GM12878 (cell line): ENCODE results near the gene RINL. TPM values are rescaled to one million over a fixed set of nuclear protein-coding genes. Genes with fewer than 3 reads are reported as not detected.

ENCODE experiments used
- ATAC-seq: fragments of 200-7000 bp; cut with Tn5 transposase; 3 replicates; pipeline ENCODE4 v1.9.1; 2020; ENCODE audit warnings: mild to moderate bottlenecking, moderate library complexity
- BruUV-seq: library from RNA; stranded (reverse); fragments of 400-500 nt; replicated peaks from 2 replicates; lab custom pipeline; 2021; lab: Mats Ljungman, UMichigan
- CTCF ChIA-PET: fragments of 300-600 bp; sonication (Branson Sonifier 250); formaldehyde crosslinking; extraction: SDS; loops from one replicate; lab custom pipeline; 2021; ENCODE audit warnings: inconsistent platforms; lab: Yijun Ruan, JAX
- POLR2A ChIA-PET: fragments of 350-600 bp; formaldehyde crosslinking; extraction: SDS; loops from one replicate; lab custom pipeline; 2021; ENCODE audit warnings: inconsistent platforms; lab: Charles Lee
- RAD21 ChIA-PET: fragments of 300-600 bp; sonication (Branson Sonifier 250); formaldehyde crosslinking; loops from one replicate; lab custom pipeline; 2023; ENCODE audit warnings: antibody characterized with exemption; ENCODE audit not compliant: unreplicated experiment; lab: Charles Lee
- SMC1A ChIA-PET: fragments of 300-600 bp; sonication (Branson Sonifier 250); formaldehyde crosslinking; loops from one replicate; lab custom pipeline; 2023; ENCODE audit not compliant: unreplicated experiment, uncharacterized antibody; lab: Charles Lee
- DNase-seq: peaks from one replicate; pipeline ENCODE4 v3.0.0-alpha.2; 2011; ENCODE audit warnings: low read depth, low spot score
- FAIRE-seq: peaks from 3 replicates; lab custom pipeline; 2011; peaks lifted over from hg19 to GRCh38; lab: Jason Lieb, UNC
- H2AFZ ChIP-seq: 2 replicates; pipeline ENCODE4 v1.6.0; 2011; ENCODE audit warnings: low read depth, low read length, control low read depth; ENCODE audit not compliant: control insufficient read depth
- H3K27ac ChIP-seq: 2 replicates; pipeline ENCODE4 v1.5.1; 2011; ENCODE audit warnings: control low read depth; ENCODE audit not compliant: control insufficient read depth, insufficient read depth
- H3K27me3 ChIP-seq, 2 experiments: replicated peaks in 1 of 2; 2 replicates each; pipeline versions ENCODE4 v1.6.0 to v1.6.1; 2011; ENCODE audit warnings: low read length in 1 of 2; ENCODE audit not compliant: control insufficient read depth in 2 of 2, insufficient read depth in 2 of 2
- H3K36me3 ChIP-seq, 2 experiments: 2 replicates each; pipeline ENCODE4 v1.5.1; 2011; ENCODE audit warnings: low read length in 1 of 2; ENCODE audit not compliant: control insufficient read depth in 2 of 2, insufficient read depth in 2 of 2
- H3K4me1 ChIP-seq: 2 replicates; pipeline ENCODE4 v1.6.1; 2011; ENCODE audit warnings: mild to moderate bottlenecking, low read length, moderate library complexity, mixed read lengths; ENCODE audit not compliant: control insufficient read depth, insufficient read depth
- H3K4me2 ChIP-seq: 2 replicates; pipeline ENCODE4 v1.6.0; 2011; ENCODE audit warnings: control low read depth; ENCODE audit not compliant: control insufficient read depth, insufficient read depth
- H3K4me3 ChIP-seq: fragments of 200-600 bp; sonication (generic); 2 replicates; pipeline ENCODE4 v1.5.1; 2016
- H3K79me2 ChIP-seq: 2 replicates; pipeline ENCODE4 v1.6.0; 2011; ENCODE audit warnings: low read length; ENCODE audit not compliant: control insufficient read depth, insufficient read depth
- H3K9ac ChIP-seq: 2 replicates; pipeline ENCODE4 v1.8.0; 2011; ENCODE audit warnings: low read length, control low read depth, mixed read lengths; ENCODE audit not compliant: control insufficient read depth, insufficient read depth
- H3K9me3 ChIP-seq: replicated peaks from 3 replicates; pipeline ENCODE4 v1.5.1; 2011; ENCODE audit warnings: mild to moderate bottlenecking, low read length; ENCODE audit not compliant: control insufficient read depth, insufficient read depth
- H4K20me1 ChIP-seq: 2 replicates; pipeline ENCODE4 v1.6.0; 2011; ENCODE audit not compliant: control insufficient read depth, insufficient read depth
- ATF7 ChIP-seq: fragments of 450-650 bp; IDR thresholded peaks from 2 replicates; pipeline ENCODE4 v1.6.1; 2016; ENCODE audit warnings: low read depth, mild to moderate bottlenecking
- BCL11A ChIP-seq: IDR thresholded peaks from 2 replicates; pipeline ENCODE4 v1.6.1; 2011; ENCODE audit warnings: low read depth, low read length
- BHLHE40 ChIP-seq, 2 experiments: fragments of 450-650 bp in 1 of 2; IDR thresholded peaks; 2 replicates each; pipeline ENCODE4 v1.6.1; 2011 to 2017; ENCODE audit warnings: low read depth in 2 of 2, borderline replicate concordance in 1 of 2, improper control_type of control experiment in 1 of 2, low read length in 1 of 2, mild to moderate bottlenecking in 1 of 2
- E2F8 ChIP-seq: fragments of 450-650 bp; IDR thresholded peaks from 2 replicates; pipeline ENCODE4 v1.6.1; 2018; ENCODE audit warnings: mild to moderate bottlenecking, low read depth, moderate library complexity; ENCODE audit not compliant: partially characterized antibody
- IKZF1 ChIP-seq: fragments of 450-650 bp; conservative IDR thresholded peaks from 2 replicates; pipeline ENCODE4 v1.6.1; 2017; ENCODE audit warnings: antibody characterized with exemption, mild to moderate bottlenecking
- MXI1 ChIP-seq: fragments of 150-350 bp; IDR thresholded peaks from 2 replicates; pipeline ENCODE4 v1.6.1; 2011; ENCODE audit warnings: low read depth, mild to moderate bottlenecking, inconsistent platforms, low read length, improper control_type of control experiment
- MYC ChIP-seq: IDR thresholded peaks from 2 replicates; pipeline ENCODE4 v1.6.1; 2011; ENCODE audit warnings: mild to moderate bottlenecking, low read length, moderate library complexity, inconsistent platforms; ENCODE audit not compliant: insufficient read depth, insufficient replicate concordance, insufficient read length, severe bottlenecking
- PAX5 ChIP-seq: IDR thresholded peaks from 2 replicates; pipeline ENCODE4 v1.6.1; 2011; ENCODE audit warnings: low read depth, low read length, borderline replicate concordance
- RUNX3 ChIP-seq: IDR thresholded peaks from 2 replicates; pipeline ENCODE4 v1.6.1; 2012; ENCODE audit warnings: low read length, inconsistent platforms
- SMAD1 ChIP-seq: fragments of 450-650 bp; IDR thresholded peaks from 2 replicates; pipeline ENCODE4 v1.6.1; 2018; ENCODE audit warnings: mild to moderate bottlenecking, low read depth; ENCODE audit not compliant: partially characterized antibody
- SMARCA5 ChIP-seq: fragments of 450-650 bp; IDR thresholded peaks from 2 replicates; pipeline ENCODE4 v1.6.1; 2017; ENCODE audit warnings: mild to moderate bottlenecking
- SPI1 ChIP-seq: IDR thresholded peaks from 2 replicates; pipeline ENCODE4 v1.6.1; 2011; ENCODE audit warnings: low read depth, mild to moderate bottlenecking, low read length, moderate library complexity, borderline replicate concordance; ENCODE audit not compliant: insufficient read depth
- ZNF687 ChIP-seq: fragments of 450-650 bp; IDR thresholded peaks from 2 replicates; pipeline ENCODE4 v1.6.1; 2017; ENCODE audit warnings: mild to moderate bottlenecking, moderate library complexity
- WGBS: methylation state at CpG from one replicate; pipeline ENCODE4 v1.1.6; 2016; ENCODE audit warnings: low lambda C conversion rate; ENCODE audit not compliant: insufficient replicate concordance, insufficient coverage; ENCODE audit errors: missing lambda C conversion rate; 5-methylcytosine and 5-hydroxymethylcytosine counted together
- in situ Hi-C: fragments of 300-500 bp; cut with MboI; formaldehyde crosslinking; loops from 9 replicates; pipeline ENCODE4 v1.14.3; 2018; ENCODE audit warnings: mixed read lengths
- intact Hi-C: fragments of 100-400 bp; cut with micrococcal nuclease; formaldehyde crosslinking; loops from one replicate; pipeline ENCODE4 v1.14.2; 2022; ENCODE audit not compliant: unreplicated experiment
- polyA plus RNA-seq, 11 experiments: library from polyadenylated mRNA; depleted of rRNA in 4 of 11; unstranded in 6 of 11; stranded (reverse) in 5 of 11; fragments of >200 nt; fragmentation: Nextera tagmentation in 4 of 11; fragmentation: Illumina TruSeq in 1 of 11; extraction: Ambion mirVana in 4 of 11; extraction: Trizol in 1 of 11; gene quantifications; 1 replicate in 1 of 11; 2 replicates in 10 of 11; pipeline versions ENCODE4 v1.2.1 to v1.2.3, GENCODE V29; 2011 to 2016; ENCODE audit warnings: inconsistent platforms in 2 of 11, missing spikeins in 2 of 11, low read depth in 1 of 11
- total RNA-seq, 4 experiments: library from RNA; depleted of rRNA in 3 of 4; stranded (reverse); fragments of >200 nt in 3 of 4; fragmentation: Illumina TruSeq in 1 of 4; extraction: Trizol in 1 of 4; gene quantifications; 2 replicates each; pipeline versions ENCODE4 v1.2.1 to v1.2.3, GENCODE V29; 2013 to 2021

Gene RINL
- total and polyA plus RNA-seq, 10 of the 15 experiments (the other 5 are each of a cell fraction or from before 2014, with no cell fraction given), result 14.5 to 64.2 (median 47.6) TPM

GRCh38 chr19:38849147-38849859 lies 28.8 kb downstream of the RINL start:
- Histone ChIP-seq H3K4me3 (peak overlapping the region; percentile 79), H3K79me2 (peaks cover 46% of the 10 kb centered on the region), H4K20me1 (peaks cover 6% of the 10 kb centered on the region), H3K27me3 (no peaks in the 10 kb centered on the region), H3K9ac (peak overlapping the region; percentile 98), H3K27ac (peak overlapping the region; percentile 96), H3K36me3 (peaks cover 19 to 25% of the 10 kb centered on the region in 2 experiments), H3K9me3 (no peaks in the 10 kb centered on the region), H2AFZ (no peak overlapping the region), H3K4me2 (peak overlapping the region; percentile 85), H3K4me1 (peaks cover 11% of the 10 kb centered on the region)
- in situ Hi-C loops, result no loop called here
- no TSS peak for BruUV-seq
- intact Hi-C loops, result no loop called here
- ATAC-seq (peak; percentile 37), FAIRE-seq (peak; percentile 75), DNase-seq (peak; percentile 82)
- under 1% methylated on average over 47 of the region's 76 CpGs for WGBS
- RAD21 ChIA-PET, result interaction anchor here (0.9 to 2.8 kb wide), 13 partner anchors 8 to 305 kb away, joined by 3 to 20 read pairs (median 4); partner anchors contain the start of genes ACTN4, ECH1, EIF3K and RINL
- POLR2A ChIA-PET, result interaction anchor here (0.5 to 3.8 kb wide), 24 partner anchors 8 to 911 kb away, joined by 3 to 43 read pairs (median 5); partner anchors contain the start of genes ECH1, EIF3K, FBXO17 and MAP4K1
- CTCF ChIA-PET, result interaction anchor here (0.7 to 4.1 kb wide), 11 partner anchors 14 to 81 kb away, joined by 3 to 20 read pairs (median 4); partner anchors contain the start of genes ECH1, RINL and SARS2
- SMC1A ChIA-PET, result interaction anchor here (0.8 to 2.6 kb wide), 6 partner anchors 14 to 51 kb away, joined by 3 to 18 read pairs (median 6); partner anchors contain the start of gene ECH1
- TF ChIP-seq PAX5 (no peak; the same call in 1 of the 2 replicates), IKZF1 (peak; percentile 99), BHLHE40 (IDR thresholded peaks at IDR 0.05; ENCODE audit: borderline replicate concordance in 1 of 2, low read depth in 2 of 2, low read length in 1 of 2) (peak; percentile 87 to 95; a peak in 3 of 4 replicates), E2F8 (peak; percentile 49), ATF7 (peak; percentile 68), SPI1 (peak; percentile 64; the same call in 1 of the 2 replicates), BCL11A (0 out of 2 replicates have a peak, but pooled peaks have one; percentile 8), SMARCA5 (peak; percentile 97), SMAD1 (peak; percentile 27), MYC (no peak), RUNX3 (peak; percentile 33), ZNF687 (peak; percentile 80), MXI1 (peak; percentile 92)
